SK-MEL-5 (cell line): ENCODE measurements around the gene ADIRF. TPM values are rescaled to one million over a fixed set of nuclear protein-coding genes. Genes with fewer than 3 reads are reported as not detected.
A peak's percentile ranks its signal among the peaks of the same experiment; 100 is the strongest.
"Not testable (repeated sequence)": the region's sequence is repeated elsewhere in the genome, so short reads cannot be mapped to it uniquely, and the experiment has no call there.

Source experiments
- DNase-seq: peaks from one replicate; pipeline ENCODE4 v3.0.0-alpha.2; 2016; ENCODE audit warnings: low read depth, low spot score
- in situ Hi-C: cut with HindIII; loops from 2 replicates; pipeline ENCODE4 v1.10.0; 2016; ENCODE audit warnings: low sequenced_read_pairs, high pct_unique_total_duplicates, low pct_unique_long_range_greater_than_20kb
- total RNA-seq: library from RNA; depleted of rRNA; stranded (reverse); fragments of >200 nt; shearing (Covaris generic); gene quantifications from 2 replicates; pipeline ENCODE4 v1.2.3, GENCODE V29; 2014

ADIRF gene
- total RNA-seq, 1 experiment from 2014 or later: not detected

GRCh38 chr10:86970162-86970981 lies 2.1 kb downstream of the ADIRF start:
- no peak for DNase-seq
- in situ Hi-C loops: no loop called here

- in situ Hi-C loops: no loop called here
- no peak for DNase-seq
Measured at GRCh38 chr10:86970982-86971231, 2.6 kb downstream of the ADIRF start.

- in situ Hi-C loops: no loop called here
- no peak for DNase-seq
Measured at GRCh38 chr10:86971232-86971991, 3.1 kb downstream of the ADIRF start.

DNA sequence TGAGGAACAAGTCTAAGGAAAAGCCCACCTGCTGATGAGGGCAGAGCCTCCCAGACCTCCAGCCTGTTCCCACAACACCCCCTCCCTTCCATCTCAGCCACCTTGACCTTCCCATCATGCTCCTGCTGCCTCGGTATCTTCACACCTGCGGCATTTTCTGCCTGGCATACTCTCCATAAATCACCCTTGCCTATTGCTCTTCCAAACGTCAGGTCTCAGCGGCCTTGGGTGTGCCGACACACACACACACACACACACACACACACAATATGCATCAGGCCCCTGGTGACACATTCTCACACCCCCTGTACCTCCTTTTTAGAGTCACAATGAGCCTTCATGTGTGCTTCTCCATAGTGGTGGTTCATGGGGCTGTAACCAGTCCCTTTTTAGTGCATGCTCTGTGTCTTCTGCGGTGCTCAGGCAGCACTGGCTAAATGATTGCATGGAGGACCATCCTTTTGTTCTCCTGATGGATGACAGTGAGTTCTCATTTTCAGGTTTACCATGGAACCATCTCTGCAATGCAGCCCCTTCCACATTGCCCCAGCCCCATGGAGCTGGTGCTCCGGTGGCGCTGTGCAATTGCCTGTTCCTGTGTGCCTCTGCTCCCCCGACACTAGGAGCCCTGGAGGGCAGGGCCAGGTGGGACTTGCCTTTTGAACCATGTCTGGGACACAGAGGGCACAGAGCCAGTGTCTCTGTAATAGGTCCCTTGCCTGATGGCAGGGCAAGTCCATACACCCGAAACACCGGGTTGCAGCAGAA lies 4.5 kb downstream of the ADIRF start:
- no peak for DNase-seq
- in situ Hi-C loops: no loop called here

DNA sequence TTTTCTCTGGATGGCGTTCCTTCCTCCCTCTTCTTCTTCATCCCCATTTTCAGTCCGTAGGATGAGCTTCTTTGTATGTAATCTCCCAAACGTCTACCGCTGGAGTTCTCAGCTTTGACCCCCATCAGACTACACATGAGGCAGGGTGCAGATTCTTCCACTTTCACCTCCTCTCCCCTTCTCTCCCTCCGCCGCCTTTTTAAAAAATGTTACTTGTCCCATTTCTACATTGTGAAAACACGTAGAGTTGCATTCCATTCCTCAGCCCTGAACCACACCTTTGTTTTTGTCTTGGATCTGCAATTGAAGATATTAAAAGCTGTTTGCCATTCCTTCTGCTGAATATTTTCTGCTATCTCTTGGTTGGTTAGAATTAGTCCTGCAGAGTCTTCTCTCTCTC lies 6.2 kb downstream of the ADIRF start:
- no peak for DNase-seq
- in situ Hi-C loops: no loop called here

DNA sequence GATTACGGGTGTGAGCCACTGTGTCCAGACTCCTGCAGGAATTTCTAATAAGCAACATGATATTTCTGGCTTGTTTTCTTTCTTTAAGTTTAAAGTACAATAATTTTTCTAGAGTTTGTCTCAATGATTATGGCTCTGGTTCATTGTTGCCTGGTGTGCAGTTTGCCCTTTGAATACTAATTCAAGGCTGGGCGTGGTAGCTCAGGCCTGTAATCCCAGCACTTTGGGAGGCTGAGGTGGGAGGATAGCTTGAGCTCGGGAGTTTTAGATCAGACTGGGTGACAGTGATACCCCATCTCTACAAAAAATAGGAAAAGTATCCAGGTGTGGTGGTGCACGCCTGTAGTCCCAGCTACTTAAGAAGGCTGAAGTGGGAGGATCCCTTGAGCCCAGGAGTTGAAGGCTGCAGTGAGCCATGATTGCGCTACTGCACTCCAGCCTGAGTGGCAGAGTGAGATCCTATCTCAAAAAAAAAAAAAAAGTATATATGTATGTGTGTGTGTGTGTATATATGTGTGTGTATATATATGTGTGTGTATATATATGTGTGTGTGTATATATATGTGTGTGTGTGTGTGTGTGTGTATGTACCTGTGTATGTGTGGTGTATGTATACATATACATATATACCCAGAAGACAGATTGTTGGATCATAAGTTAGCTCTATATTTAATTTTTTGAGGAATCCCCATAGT lies 8.2 kb downstream of the ADIRF start:
- no peak for DNase-seq
- in situ Hi-C loops: no loop called here

DNA sequence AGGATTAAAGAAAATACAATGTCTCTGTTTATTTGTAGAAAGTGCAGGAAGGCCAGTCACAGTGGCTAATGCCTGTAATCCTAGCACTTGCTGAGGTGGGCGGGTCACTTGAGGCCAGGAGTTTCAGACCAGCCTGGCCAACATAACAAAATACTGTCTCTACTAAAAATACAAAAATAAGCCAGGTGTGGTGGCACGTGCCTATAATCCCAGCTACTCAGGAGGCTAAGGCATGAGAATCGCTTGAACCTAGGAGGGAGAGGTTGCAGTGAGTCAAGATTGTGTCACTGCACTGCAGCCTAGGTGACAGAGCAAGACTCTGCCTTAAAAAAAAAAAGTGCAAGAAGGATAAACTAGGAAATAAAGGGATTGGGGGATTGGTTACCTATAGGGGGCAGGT lies 10.2 kb downstream of the ADIRF start:
- in situ Hi-C loops, DNase-seq: not testable (repeated sequence)

- in situ Hi-C loops: no loop called here
- no peak for DNase-seq
Measured at GRCh38 chr10:86979296-86979818, 11.1 kb downstream of the ADIRF start.

- in situ Hi-C loops: no loop called here
- peak; percentile 58 for DNase-seq
Measured at GRCh38 chr10:86979977-86980448, 11.7 kb downstream of the ADIRF start.

DNA sequence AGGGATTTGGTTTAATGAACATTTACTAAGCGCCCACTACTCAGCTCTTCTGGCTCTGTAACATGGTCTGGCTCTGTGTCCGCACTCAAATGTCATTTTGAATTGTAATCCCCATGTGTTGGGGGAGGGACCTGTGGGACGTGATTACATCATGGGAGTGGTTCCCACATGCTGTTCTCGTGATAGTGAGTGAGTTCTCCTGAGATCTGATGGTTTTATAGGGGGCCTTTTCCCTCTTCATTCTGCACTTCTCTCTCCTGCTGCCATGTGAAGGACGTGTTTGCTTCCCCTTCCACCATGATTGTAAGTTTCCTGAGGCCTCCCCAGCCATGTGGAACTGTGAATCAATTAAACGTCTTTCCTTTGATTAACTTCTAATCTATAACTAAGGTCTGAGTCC lies 12.7 kb downstream of the ADIRF start:
- in situ Hi-C loops: not testable (repeated sequence)
- peak; percentile 49 for DNase-seq

DNA sequence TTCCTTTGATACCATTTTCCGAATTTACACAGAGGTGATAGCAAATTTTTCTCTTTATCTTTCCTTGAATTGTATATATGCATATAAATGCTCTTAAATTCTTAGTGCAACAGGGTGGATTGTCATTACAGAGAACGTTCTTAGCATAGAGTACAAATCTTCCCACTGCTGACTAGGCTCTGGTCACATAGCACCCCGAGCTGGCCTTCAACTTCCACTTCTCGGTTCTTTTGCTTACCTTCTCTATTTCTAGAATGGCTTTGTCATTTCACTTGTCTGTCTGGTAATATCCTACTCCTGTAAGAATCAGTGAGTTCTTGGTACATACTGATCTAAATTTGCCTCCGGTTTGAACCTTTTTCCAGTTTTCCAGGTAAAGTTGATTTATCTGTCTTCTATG lies 13.4 kb downstream of the ADIRF start:
- no peak for DNase-seq
- in situ Hi-C loops: no loop called here

DNA sequence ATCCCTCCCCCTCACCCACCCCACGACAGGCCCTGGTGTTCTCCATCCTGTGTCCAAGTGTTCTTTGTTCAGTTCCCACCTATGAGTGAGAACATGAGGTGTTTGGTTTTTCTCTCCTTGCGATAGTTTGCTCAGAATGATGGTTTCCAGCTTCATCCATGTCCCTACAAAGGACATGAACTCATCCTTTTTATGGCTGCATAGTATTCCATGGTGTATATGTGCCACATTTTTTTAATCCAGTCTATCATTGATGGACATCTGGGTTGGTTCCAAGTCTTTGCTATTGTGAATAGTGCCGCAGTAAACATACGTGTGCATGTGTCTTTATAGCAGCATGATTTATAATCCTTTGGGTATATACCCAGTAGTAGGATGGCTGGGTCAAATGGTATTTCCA lies 16.2 kb downstream of the ADIRF start:
- DNase-seq, in situ Hi-C loops: not testable (repeated sequence)

- in situ Hi-C loops: no loop called here
- DNase-seq: no peak
Measured at GRCh38 chr10:86988520-86988919, 20.2 kb downstream of the ADIRF start.

GRCh38 chr10:86991362-86991761 lies 23.1 kb downstream of the ADIRF start:
- in situ Hi-C loops, DNase-seq: not testable (repeated sequence)

- no peak for DNase-seq
- in situ Hi-C loops: no loop called here
Measured at GRCh38 chr10:86992456-86992855, 24.2 kb downstream of the ADIRF start.

GRCh38 chr10:86992929-86993328 lies 24.6 kb downstream of the ADIRF start:
- in situ Hi-C loops: no loop called here
- no peak for DNase-seq

GRCh38 chr10:86999802-87000403 lies 31.6 kb downstream of the ADIRF start:
- in situ Hi-C loops: not testable (repeated sequence)
- peak; percentile 23 for DNase-seq
